Measurements from ENCODE around the gene ZNF319.

DNA sequence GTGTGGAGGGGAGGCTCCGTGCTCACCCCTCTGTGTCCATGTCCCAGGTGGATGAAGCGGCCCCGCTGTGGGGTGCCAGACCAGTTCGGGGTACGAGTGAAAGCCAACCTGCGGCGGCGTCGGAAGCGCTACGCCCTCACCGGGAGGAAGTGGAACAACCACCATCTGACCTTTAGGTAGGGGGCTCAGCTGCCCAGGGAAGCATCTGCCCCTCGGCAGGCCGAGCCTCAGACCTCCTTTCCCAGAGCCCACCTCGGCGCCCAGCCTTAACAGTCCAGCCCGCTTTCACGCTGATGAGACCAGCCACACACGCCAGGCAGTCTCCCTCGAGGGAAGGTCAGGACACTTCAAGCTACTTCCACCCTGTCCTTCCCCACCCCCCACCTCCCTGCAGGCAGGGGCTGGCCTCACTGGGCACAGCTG, 37.8 kb upstream of the ZNF319 start:
- no peak for TF ChIP-seq EP300 (IDR thresholded peaks at IDR 0.05; ENCODE audit: borderline replicate concordance in 1 of 2, control insufficient read depth in 1 of 2, low read depth in 2 of 2, low read length in 2 of 2)
- TF ChIP-seq, protein P1, sequence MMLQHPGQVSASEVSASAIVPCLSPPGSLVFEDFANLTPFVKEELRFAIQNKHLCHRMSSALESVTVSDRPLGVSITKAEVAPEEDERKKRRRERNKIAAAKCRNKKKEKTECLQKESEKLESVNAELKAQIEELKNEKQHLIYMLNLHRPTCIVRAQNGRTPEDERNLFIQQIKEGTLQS (IDR thresholded peaks at IDR 0.05; ENCODE audit: borderline replicate concordance, extremely low read depth, low read depth, low read length): no peak

Data from GM12878 (cell line).